NCI-H1092 (cell line): ENCODE results near the gene SEC63.
"Not testable (repeated sequence)": the region's sequence is repeated elsewhere in the genome, so short reads cannot be mapped to it uniquely, and the experiment has no call there.

Experiments
- DNase-seq: peaks from one replicate; lab custom pipeline; 2025; lab: John Stamatoyannopoulos, UW

The SEC63 gene

GRCh38 chr6:107957909-107958688, at the start of gene SEC63:
Gene SEC63, minus strand, starts transcription at chr6:107958208. Its CDS starts 199 bp downstream, at chr6:107958009.
- peak; percentile 92 for DNase-seq

DNA sequence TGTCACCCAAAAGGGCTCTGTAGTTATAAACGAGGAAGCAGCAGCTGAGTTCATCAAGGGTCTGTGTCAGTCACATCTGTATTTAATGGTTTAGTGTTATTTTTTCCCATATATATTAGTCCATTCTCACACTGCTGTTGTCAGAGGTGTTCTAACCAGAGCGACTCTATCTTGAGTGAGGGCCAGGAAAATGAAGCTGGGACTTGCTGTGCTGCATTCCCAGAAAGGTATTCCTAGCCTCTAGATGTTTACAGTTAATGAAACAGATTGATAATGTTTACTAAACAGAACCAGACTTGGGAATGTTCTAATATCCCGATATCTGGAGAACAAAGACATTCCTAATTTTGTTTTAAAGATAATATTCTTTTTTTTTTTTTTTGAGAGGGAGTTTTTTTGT, 48.0 kb upstream of the SEC63 start:
- DNase-seq = no peak

DNA sequence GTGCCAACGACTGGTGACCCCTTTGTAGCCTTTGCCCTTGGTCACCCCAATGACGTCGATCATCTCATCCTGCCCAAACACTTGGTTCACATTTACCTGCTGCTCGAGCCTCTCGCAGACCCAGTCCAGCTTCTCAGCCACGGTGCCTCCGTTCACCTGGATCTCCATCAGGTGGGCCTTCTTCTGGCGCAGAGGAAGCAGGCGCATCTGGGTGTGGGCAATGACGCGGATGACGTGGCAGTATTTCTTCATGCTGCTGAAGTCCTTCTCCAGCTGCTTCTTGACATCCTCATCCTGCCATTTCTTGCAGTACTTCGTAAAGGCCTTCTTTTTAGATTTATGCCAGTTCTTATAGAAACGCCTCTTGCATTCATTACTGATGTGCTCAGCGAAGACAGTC, 46.9 kb upstream of the SEC63 start:
- DNase-seq = no peak

DNA sequence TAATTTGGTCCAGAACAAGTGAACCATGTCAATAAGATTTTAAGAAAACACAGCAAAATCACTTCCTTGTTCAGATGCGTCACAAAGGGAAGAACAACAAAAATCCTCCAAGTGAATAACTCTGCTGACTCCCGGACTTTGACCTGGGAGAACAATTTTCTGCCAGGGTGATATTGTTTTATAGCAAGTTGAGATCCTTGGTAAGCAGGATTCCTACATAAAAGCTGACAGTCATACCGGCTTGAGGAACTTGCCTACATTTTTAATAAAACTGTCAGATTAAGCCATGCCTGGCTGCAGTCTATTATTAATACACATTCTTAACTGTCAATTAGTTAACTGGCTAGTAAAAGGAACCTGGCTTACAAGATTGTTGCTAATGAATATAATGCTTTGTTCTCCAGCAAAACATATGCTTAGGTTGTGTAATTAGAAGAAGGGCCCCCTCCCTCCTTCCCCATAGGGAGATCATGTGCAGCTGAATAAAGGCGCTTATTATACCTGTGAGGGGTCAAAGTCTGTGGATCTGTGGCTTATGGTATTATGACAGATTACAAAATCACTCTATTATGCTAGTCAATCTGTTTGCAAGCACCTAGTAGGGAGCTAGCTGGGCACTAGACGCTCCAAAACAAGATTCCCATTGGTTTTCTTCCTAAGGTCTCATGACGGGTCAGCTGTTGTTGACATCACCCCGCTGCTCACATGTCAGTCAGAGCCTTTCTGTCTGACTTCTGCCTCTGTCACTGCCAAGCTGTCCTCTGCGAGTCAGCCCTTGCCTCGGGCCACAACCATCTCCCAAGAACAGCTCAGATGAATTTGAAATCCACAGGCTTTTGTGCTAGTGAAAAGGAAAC, 44.6 kb upstream of the SEC63 start:
- DNase-seq = no peak

DNA sequence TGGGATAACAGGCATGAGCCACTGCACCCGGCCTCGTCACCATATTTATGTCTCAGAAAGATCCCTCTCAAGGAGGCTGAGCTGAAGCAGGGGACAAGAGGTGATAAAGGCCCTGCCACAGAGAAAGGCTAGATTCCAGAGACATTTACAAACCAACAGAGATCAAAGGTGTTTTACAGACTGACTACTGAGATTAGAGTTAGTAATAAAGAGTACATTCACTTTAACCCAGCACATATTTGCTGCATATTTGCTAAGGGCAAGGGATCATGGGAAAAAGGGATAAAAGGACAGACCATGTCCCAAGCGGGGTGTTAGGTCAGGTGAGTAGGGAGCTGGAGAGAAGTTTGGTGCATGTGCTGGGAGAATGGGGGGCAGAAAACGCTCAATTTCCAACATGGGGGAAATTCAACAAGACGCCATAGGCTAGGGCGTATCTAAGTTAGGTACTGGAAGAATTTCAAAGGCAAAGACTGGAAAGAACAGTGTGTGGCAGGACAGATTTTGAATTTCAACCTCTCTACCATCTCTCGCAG, 43.8 kb upstream of the SEC63 start:
- no peak for DNase-seq

DNA sequence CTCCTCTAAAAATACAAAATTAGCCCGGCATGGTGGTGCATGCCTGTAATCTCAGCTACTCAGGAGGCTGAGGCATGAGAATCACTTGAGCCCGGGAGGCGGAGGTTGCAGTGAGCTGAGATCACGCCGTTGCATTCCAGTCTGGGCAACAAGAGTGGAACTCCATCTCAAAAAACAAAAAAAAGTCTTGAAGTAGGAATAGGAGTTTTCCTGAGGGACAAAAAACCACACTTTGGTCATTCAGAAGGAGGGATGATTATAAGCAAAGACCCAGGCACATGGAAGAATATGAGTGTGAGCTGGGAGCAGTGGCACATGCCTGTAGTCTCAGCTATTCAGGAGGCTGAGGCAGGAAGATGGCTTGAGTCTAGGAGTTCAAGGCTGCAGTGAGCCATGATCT, 42.3 kb upstream of the SEC63 start:
- DNase-seq = not testable (repeated sequence)

- no peak for DNase-seq
Measured at GRCh38 chr6:107999341-107999740, 41.3 kb upstream of the SEC63 start.

GRCh38 chr6:107991772-107992550, 34.0 kb upstream of the SEC63 start:
- DNase-seq = no peak

- DNase-seq = no peak
Measured at GRCh38 chr6:107991061-107991460, 33.1 kb upstream of the SEC63 start.

DNA sequence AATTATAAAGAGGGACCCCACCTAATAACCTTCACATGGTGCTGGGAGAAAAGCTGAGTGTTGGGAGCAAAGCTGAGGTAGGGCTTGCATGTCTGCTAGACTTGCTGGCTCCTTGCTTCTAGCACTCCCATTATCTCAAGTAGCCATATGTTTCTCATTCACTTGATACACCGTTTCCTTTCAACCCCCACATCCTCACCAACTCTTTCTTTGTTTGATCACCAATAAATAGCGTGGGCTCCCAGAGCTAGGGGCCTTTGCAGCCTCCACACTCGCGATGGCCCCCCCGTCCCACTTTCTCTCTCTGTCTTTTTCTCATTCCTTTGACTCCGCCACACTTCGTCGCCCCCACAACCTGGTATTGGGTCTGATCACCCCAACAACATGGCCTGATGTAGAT, 32.6 kb upstream of the SEC63 start:
- DNase-seq = not testable (repeated sequence)

- DNase-seq = no peak
Measured at GRCh38 chr6:107989166-107990094, 31.4 kb upstream of the SEC63 start.

DNA sequence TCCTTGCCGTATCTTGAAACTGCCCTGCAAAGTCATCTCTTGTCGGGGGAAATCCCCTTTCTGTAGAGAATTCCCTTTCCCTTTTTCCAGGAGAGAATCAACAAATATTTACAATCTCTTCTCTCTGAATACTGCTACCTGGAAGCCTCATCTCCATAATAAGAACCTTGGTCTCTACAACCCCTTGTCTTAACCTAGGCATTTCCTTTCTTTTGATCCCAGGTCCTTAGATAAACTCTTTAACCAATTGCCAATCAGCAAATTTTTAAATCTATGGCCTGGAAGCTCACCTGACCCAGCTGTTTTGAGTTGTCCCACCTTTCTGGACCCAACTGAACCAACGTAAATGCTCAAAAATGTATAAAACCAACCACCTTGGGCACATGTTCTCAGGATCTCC, 30.6 kb upstream of the SEC63 start:
- no peak for DNase-seq

DNA sequence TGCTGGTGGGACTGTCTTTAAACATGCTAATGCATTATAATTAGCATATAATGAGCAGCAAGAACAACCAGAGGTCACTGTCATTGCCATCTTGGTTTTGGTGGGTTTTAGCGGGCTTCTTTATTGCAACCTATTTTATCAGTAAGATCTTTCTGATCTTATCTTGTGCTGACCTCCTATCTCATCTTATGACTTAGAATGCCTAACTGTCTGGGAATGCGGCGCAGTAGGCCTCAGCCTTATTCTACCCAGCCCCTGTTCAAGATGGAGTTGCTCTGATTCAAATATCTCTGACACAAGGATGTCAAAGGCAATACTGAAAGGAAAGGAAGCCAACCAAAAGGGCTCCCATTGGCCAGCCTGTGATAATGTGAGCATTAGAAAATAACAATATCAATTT, 29.8 kb upstream of the SEC63 start:
- DNase-seq = no peak

DNA sequence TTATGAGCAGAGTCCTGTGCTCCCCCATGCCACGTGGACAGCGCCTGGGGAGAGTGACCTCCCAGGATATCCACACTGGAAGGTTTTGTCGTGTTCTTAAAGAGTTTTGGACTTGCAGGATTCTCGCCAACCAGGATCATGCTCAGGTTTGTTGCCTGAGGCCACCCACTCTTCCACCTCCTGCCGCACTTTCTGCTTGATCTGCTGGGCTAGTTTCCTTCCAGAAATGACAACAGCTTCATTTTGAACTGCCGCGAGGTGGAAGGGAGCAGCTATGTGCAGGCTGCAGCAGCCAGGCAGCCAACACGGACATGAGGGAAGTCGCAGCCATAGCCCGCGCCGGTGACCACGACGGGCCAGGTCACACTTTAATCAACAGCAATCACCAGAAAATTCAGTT, 27.7 kb upstream of the SEC63 start:
- DNase-seq = no peak

- no peak for DNase-seq
Measured at GRCh38 chr6:107983811-107984210, 25.8 kb upstream of the SEC63 start.

DNA sequence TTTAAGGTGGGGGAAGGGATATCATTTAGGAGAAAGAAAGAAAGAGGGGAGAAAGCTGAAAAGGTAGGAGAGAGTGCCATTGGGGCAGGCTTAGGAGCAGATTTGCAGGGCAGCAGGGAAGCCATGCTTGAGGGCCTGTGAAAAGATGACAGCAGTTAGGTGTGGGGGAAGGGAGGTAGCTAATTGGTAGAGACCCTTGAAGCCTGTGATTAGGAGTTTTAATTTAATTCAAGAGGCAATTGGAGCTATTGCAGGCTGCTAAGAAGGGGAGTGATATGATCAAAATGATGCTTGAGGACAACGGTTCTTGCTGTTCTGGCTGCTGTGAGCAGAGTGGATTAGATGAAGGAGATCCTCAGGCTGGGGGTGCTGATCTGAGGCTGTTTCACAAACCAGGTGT, 24.5 kb upstream of the SEC63 start:
- DNase-seq = no peak

DNA sequence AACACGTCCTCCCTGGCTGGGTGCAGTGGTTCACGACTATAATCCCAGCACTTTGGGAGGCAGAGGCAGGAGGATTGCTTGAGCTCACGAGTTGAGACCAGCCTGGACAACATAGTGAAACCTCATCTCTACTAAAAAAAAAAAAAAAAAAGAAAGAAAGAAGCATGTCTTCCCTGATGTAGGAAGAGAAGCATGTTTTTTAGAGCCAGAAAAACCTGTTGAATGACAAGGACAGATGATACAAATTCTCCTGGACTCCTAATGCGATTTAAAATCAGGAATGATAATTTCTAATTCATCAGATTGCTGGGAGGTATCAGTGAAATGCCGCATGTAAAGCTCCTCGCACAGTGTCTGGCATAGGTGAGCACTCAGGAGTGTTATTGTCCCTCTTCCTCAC, 23.7 kb upstream of the SEC63 start:
- no peak for DNase-seq

GRCh38 chr6:107977283-107977682, 19.3 kb upstream of the SEC63 start:
- DNase-seq = no peak

DNA sequence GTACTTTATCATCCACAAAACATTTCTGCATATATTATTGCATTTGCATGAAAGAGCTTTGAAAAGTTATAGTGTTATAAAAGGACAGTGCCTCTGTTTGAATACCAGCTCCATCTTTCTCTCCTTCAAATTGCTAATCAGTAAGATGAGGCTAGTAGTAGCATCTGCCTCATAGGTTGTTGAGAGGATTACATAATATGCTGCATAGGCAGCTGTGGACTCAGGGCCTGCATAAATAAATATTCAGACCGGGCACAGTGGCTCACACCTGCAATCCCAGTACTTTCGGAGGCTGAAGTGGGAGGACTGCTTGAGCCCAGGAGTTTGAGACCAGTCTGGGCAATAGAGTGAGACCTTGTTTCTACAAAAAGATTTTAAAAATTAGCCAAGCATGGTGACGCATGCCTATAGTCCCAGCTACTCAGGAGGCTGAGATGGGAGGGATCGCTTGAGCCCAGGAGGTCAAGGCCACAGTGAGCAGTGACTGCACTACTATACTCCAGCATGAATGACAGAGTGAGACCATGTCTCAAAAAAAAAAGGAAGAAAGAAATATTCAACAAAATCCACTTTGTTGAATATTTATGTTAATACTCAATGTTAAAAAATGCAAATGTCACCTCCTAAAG, 18.3 kb upstream of the SEC63 start:
- no peak for DNase-seq

DNA sequence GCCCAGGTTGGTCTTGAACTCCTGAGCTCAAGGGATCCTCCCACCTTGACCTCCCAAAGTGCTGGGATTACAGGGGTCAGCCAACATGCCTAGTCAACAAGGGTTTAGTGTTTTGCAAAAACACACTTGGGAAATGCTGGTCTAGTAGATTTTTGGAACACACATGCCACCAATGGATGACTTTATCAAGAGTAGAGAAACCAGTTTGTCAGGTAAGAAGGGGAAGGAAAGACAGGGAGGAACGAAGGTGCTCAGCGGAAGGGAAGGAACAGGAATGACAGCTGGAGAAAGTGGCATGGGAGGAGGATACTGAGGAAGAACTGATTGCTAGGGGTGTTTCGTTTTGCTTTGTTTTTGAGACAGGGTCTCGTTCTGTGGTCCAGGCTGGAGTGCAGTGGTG, 15.6 kb upstream of the SEC63 start:
- no peak for DNase-seq
